ENCODE data around the gene UBE2G1.
"Not testable (repeated sequence)": the region's sequence is repeated elsewhere in the genome, so short reads cannot be mapped to it uniquely, and the experiment has no call there.

DNA sequence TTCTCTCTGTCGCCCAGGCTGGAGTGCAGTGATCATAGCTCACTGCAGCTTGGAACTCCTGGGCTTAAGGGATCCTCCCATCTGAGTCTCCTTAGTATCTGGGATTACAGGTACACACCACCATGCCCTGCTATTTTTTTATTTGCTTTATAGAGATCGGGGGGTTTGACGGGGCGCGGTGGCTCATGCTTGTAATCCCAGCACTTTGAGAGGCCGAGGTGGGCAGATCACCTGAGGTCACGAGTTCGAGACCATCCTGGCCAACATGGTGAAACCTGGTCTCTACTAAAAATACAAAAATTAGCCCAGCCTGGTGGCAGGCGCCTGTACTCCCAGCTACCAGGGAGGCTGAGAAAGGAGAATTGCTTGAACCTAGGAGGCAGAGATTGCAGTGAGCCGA lies 702 bp upstream of the UBE2G1 start:
- TF ChIP-seq POLR2A (IDR thresholded peaks at IDR 0.05) = not testable (repeated sequence)
- TF ChIP-seq, protein P1, sequence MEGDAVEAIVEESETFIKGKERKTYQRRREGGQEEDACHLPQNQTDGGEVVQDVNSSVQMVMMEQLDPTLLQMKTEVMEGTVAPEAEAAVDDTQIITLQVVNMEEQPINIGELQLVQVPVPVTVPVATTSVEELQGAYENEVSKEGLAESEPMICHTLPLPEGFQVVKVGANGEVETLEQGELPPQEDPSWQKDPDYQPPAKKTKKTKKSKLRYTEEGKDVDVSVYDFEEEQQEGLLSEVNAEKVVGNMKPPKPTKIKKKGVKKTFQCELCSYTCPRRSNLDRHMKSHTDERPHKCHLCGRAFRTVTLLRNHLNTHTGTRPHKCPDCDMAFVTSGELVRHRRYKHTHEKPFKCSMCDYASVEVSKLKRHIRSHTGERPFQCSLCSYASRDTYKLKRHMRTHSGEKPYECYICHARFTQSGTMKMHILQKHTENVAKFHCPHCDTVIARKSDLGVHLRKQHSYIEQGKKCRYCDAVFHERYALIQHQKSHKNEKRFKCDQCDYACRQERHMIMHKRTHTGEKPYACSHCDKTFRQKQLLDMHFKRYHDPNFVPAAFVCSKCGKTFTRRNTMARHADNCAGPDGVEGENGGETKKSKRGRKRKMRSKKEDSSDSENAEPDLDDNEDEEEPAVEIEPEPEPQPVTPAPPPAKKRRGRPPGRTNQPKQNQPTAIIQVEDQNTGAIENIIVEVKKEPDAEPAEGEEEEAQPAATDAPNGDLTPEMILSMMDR (IDR thresholded peaks at IDR 0.05) = not testable (repeated sequence)

Data from body of pancreas (tissue), 4 donors.